Muscle of arm (tissue), 12 donors: ENCODE results near the gene FTO. TPM values are rescaled to one million over a fixed set of nuclear protein-coding genes. Genes with fewer than 3 reads are reported as not detected.

Source experiments
- DNase-seq: peaks from one replicate; pipeline ENCODE4 v3.0.0-alpha.2; 2013
- polyA plus RNA-seq, 12 donors: library from polyadenylated mRNA; unstranded; fragments of 120-200 nt; gene quantifications; one replicate each; pipeline ENCODE4 v1.2.1, GENCODE V29; 2013; ENCODE audit not compliant: insufficient read length in 12 of 12

Gene FTO
- polyA plus RNA-seq, 12 donors = 41.8 to 73.9 (median 62.4) TPM; not detected in 1

DNA sequence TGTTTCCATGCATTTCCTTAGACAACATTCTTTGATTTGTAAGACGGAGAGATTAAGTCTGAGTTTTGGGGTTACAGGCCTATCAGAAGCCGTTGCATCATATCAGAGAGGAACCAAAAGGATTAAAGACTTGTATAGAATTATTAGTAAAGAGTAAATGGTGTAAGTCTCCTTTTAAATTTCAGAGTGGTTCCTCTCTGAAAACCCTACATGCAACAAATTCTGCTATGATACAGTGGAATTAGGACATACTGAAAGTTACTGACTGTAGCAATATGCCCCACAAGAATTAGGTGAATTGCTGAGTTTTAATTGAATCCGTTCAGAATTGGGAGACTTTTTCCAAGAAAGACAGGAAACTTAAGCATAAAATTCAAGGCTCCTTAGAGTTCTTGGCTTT is 221.6 kb downstream of the FTO start:
- DNase-seq = no peak

DNA sequence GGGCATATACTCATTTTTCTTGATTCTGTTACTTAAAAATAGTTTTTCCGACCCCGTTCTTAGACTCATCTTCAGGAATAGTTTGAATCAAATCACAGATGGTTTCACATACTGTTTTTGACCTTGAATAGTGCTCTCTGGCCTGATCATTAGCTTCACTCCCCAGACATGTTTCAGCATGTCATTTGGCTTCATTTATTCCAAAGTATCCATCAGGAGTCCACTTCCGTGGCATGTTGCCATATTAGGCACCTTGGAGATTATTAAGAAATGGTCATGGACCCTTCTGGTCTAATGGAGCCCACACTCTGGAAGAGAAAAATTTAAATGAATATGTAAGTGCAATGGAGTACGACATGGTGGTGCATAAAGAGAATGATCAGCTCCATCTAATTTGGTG is 222.3 kb downstream of the FTO start:
- no peak for DNase-seq

DNA sequence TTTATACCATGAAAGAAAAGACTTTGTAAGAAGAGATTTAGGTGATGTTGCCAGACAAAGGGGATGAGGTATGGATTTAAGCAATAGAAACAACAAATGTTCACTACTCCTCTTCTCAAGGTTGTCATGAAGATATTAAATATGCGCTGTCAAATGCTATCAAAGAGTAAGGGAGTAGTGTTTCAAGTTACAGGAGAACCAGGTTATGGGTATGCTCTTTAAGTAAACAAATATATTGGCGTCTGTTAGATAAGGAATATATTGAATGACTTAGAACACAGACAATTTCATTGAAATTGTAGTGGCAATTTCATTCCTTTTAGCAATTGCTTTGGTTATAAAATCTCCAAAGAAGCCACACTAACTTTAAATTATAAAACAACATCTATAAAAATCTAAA is 229.0 kb downstream of the FTO start:
- no peak for DNase-seq

DNA sequence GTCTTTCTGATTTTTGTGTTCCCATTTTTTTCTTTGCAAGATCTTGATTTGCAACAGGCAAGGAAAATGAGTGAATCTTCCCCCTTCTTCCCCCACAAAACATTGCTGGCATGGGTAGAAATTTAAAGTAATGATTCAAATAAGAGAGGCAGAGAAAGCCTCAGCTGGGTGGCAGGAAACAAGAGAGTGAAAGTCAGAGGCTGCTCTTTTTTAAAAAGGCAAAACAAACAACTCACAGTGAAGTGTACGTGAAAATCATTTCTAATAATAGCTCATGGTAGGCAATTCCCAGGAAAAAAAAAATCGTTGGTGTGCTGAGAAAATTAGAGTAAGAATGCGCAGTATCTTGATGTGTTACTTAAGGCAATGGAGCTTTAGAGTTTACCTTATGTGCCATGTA is 229.5 kb downstream of the FTO start:
- no peak for DNase-seq

DNA sequence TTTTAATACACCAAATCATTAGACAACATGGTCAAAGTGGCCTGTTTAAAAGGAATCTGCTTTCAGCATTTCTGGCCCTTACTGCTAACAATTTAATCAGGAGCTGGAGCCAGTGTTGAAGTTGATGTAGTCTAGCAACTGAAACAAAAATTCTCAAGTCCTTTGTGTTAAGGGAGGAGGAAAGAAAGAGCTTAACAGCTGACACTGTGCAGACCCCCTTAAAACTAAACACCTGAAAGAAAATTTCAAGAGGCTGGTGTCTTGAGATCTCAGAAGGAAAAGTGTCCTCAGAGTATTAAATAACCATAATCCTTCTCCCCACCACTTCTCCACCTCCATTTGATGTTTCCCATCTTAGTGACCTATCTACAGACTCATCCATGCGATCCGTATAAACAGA is 232.1 kb downstream of the FTO start:
- no peak for DNase-seq

DNA sequence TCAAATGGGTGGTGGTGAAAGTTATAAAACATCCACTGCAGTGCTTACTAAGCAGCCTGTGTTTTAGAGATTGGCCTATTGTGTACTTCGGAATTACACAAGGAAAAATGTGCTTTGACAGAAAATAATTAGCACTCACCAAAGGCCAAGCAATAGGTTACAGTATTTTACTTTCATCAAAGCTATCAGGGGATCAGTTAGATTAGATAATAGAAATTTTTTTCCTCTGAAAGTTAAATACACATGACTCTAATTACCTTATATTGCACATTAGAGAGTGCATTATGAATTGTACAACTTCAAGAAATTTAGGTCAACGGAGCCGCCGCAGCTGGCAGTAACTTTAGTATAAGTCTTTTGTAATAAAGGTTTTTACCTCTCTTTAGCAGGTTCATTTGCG is 232.6 kb downstream of the FTO start:
- DNase-seq = no peak

DNA sequence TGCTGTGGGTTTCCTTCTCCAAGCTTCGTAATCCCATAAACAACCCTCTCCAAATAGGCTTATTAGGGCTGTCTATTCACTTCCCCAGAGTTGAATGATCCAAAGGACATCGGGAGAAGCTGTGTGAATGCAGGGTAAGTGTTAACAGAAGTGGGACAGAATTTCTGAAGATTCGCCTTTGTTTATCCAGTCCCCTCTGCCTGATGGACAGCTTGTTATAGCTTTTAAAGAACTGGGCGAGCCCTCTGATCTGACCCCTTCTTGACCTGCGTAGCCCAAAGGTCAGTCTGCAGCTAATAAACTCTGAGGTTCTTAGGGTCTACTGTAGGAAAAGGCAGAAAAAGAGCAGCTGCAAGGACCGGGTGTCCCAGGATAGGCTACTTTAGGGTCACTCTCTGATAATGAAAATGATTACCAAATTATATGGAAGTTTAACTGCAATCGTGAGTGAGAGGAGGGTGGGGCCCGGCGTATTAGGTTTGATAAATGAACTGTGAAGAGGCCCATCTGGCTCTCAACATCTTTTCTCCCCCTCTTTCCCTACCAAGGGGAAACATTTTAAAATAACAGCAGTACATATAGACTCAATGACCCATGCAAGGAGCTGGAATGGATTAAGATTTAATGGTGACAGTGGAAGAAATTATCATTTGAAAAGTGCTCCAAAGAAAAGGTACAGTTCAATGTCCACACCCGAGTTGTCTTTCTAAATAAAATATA is 233.4 kb downstream of the FTO start:
- DNase-seq = no peak

DNA sequence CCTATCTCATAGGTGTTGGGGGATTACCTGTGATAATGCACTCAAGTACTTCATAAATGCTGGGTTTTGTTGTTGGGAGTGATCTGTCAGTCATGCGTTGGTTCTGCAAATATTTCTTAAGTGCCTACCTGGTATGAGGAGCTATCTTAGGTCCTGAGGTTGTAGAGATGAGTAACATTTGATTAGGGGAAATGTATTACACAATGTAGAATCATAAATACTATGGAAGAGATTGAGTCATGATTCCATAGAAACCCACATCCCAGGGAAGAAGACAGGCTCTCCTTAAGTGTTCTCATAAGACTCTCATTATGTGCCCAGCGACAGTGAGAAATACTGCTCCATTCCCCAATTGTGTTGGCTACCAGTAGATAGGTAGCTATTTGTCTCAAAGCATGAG is 240.1 kb downstream of the FTO start:
- DNase-seq = no peak

DNA sequence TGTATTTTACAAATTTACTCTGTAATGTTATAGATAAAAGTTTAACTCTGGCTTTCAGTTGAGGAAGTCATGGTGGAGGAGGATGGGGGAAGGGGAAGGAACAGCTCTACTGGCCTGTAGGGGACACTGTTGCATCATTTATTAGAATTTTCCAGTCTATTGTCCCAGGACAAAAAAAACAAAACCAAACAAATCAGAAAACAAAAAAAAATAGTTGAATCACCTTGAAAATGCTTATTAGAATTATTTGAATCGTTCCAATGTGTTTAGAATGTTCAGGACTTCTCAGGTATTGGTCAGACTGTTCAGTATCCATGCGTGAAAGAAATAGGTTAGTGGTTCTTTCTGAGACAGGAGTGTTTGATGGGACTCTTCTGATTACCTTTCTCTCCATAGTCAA is 242.0 kb downstream of the FTO start:
- no peak for DNase-seq

DNA sequence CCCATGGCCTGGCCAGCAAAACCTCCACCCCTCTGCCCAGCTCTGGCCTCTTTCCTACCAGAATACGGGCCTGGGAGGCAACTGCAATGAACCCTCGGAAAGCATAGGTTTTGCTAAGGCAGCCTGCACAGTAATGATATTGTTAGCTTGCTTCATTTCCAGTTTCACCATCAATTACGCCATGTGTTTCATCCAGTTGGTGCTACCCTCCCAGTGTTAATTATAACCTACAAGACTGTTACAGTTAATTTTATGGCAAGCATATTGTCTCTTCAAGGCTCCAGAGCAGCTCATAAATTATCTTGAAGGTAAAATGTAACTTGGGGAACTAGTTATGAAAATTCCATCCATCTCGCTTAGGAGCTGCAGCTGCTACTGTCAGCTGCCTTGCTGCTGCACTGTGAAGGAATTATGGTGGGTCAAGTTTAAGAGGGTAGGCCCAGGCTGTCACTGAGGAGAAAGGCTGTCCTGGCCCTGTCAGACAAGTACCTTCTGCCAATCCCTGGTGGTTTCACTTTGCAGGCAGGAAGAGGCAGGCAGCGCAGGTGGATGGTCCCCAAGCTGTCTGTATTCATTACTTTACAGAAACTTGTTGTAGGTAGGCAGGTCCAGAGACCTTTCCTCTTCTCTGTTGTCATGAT is 242.9 kb downstream of the FTO start:
- no peak for DNase-seq

DNA sequence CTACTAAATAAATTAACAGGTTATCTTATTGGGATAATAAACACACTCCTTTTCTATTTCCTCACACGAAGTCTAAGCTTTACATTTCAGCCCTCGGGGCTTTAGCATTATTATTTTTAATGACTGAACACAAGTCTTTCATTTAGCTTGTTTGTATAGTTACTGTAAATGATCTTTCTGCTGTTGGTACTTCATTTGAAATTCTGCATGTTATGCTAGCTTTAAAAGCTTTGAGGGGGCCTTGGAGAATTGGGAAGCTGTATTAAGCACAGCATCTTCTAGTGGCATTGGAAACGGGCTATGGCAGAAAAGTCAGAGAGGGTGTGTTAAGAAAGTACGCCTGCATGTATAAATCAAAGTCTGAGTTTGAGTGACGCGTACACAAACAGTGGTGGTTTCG is 243.7 kb downstream of the FTO start:
- DNase-seq = no peak

DNA sequence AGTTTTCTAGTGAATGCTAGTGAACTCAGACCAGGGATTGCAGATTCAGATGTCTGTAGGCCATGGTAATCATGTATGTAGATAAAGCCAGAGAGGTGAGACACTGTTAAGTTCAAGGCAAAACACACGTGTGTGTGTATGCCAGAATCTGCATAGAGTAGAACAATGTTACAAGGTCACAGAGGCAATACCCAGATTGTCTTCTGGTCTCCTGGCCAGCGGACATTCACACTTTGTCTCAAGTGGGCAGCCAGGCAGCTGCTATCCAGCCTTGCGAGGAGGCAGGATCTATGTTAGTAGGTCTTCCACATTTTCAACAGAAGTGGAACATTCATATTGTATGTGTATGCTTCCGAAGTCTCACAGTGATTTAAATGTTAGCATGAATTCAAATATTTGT is 244.4 kb downstream of the FTO start:
- DNase-seq = no peak

DNA sequence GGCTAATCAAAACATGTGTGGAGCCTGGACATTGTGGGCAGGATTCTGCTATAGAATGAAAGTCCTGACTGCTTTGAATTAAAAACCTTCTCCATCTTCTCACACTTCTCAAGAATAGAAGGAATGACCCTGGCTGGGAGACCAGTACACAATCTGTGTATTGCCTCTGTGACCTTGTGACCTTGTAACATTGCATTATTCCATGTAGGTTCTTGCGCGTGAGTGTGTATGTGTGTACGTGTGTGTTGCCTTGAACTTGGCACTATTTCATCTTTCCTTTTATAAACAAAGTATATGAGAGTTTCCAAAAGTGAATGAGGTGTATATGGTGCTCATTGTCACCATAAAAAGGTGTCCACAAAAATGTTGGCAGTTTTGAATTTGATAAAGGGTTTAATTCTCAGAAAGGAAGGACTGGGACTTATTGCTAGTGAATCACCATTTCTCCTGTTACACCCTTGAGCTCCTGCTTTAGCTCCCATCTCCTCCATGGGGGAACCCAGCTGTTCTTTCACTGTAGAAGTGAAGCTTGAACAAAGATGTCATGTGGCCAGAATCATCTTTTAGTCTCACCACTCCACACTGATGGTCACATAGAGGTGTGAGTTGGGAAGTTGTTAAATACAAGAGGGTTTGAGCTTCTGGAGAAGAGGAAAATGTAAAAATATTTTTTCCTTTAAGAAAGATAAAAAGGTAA is 244.9 kb downstream of the FTO start:
- DNase-seq = no peak

DNA sequence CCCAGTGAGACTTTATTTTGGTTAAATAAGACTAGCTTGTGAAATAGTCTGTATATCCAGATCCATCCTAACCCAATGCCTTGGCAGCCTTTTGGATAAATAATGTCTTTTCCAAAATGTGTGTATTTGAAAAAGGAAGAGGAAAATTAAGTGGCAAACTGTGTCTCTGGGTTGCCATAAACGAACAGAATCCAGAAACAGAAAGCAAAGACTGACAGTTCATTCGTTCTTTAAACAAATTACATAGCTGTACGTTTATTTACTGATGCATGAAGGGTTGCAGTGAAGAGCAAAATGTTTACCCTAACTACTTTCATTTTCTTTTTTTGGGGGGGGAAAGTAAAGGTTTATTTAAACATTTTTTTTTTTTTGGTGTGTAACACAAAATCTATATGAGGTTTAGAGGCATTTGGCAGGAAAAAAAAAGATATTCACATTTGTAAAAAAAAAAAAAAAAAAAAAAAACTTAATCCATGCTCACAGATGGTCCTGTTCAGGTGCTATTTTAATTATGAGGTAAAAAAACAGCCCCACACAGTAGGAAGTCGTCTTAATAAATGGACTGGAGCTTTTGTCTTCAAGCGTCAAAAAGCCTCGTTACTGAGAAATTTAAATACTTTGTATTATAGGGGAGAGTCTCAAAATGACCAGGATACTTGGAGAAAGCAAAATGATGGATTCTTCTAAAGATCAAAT is 245.9 kb downstream of the FTO start:
- DNase-seq = no peak

DNA sequence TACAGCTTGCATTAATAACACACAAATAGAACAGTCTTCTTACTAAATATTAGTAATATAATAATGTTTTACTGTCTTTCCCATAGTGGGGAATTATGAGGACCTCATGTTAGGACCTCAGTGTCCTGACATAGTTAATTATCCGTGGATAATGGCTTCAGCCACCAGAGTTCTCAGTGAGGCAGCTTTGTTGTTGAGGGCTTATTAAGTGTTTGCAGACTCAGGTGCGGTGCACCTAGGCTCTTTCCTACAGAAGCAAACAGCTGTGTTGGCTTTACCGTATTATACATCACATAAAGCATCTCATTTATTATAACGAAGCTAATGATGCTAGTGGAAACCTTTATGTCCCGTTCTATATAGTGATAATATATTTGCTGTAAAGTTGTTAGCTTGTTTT is 246.7 kb downstream of the FTO start:
- no peak for DNase-seq

DNA sequence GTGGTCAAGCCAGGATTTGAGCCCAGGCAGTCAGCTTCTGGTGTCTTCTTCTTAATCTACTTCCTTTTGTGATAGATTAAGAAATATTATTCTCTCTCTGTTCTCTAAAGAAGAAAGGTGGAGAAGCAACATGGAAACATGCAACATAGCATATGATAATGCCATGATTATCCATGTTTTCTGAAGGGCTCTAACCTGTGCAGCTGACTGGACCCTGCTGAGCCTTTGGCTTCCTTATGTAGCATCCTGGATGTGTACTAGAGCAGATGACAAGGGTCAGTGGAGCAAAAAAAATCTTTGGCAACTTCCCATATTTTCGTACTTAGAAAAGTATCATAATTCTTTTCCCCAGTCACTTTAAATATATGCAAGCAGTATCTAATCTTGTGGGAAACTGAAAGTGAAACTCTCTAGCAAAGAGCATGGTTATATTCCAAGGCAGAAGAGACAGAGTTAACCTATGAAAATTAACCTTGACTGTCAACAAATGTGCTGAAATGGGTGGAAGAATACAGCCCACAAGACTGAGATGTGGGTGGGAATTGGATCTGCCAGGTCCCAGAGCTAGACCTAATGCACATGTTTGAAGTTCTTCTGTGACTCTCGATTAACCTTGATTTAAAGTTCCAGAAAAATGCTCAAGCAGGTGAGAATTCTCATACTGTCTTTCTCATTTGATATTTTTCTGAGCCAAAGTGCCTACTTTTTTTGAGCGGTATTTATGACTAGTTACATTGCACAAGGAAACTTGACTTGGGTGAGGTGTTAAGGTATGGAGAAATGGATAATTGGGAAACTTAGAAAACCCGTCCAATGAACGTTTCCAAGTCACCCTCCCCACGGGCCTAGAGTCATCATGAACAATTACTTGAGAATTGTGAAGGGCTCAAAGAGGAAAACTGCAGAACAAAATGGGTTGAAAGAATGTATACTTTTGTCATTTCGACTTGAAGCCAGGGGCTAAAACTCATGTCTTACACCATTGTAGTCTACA is 248.6 kb downstream of the FTO start:
- no peak for DNase-seq

DNA sequence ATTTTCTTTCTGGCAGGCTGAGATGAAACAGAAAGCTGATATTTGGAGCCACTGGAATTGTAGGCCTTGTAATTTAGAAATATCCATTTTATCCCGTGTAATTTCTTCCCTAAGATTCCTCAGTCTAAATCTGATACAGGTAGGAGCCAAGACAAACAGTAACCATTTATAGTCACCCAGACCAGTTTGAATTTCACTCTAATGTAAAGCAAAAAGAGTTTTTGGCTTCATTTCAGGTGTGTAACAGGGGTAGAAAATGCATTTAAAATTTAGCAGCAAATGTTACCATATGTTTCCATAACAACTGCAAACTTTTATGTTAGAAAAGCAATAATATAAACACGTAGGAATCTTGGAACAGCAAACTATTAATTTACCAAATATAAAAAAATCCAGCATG is 249.4 kb downstream of the FTO start:
- no peak for DNase-seq

DNA sequence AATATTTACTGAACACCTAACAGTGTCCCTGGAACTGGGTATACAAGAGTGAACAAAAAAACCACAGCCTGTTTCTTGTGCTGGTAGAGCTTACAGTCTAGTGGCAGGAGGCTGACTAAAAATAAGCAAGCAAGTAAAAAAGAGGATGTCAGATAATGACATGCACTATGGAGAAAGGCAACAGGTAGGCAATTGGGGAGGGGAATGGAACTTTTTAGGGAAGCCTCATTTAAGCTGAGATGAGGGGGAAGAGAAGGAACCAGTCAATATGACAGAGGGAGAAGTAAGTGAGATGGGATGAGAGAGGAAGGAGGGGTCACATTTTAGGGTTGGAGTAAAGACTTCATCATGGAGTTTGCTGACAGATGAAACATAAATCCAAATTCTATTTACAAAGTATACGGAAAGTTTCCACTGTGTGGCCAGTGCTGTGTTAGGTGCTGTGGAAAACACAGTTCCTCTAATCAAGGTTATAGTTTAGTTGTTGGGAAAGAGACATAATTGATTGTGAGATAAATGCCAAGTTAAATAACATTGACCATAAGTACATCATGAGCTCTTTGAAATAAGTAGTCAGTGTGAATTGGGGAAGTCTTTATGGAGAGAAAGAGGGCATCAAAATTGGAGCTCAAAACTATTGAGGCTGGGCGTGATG is 251.4 kb downstream of the FTO start:
- no peak for DNase-seq

DNA sequence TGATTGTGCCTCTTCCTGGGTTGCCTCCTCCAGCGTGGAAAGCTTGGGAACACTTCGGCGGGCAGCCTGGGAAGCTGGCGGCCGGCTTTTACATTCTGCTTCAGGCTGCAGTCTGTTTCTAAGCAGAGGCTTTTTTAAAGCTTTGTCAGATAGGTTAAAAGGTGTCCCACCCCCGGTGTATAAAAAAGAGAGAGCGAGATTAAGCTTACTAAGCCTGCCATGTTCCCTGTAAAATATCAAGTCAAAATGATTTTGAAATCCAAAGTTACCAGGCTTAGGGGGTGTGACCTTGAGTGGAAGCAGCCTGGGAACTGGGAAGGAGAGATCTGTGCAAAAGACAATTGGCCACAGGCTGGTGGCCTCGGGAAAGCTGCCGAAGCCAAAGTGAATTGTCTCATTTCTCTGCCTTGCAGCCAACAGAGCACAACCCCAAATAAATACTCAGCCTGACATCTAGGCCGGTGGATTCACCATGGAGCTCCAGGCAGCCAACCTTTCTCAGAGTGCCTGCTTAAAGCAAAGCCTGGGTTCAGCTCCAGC is 254.5 kb downstream of the FTO start:
- DNase-seq = no peak

DNA sequence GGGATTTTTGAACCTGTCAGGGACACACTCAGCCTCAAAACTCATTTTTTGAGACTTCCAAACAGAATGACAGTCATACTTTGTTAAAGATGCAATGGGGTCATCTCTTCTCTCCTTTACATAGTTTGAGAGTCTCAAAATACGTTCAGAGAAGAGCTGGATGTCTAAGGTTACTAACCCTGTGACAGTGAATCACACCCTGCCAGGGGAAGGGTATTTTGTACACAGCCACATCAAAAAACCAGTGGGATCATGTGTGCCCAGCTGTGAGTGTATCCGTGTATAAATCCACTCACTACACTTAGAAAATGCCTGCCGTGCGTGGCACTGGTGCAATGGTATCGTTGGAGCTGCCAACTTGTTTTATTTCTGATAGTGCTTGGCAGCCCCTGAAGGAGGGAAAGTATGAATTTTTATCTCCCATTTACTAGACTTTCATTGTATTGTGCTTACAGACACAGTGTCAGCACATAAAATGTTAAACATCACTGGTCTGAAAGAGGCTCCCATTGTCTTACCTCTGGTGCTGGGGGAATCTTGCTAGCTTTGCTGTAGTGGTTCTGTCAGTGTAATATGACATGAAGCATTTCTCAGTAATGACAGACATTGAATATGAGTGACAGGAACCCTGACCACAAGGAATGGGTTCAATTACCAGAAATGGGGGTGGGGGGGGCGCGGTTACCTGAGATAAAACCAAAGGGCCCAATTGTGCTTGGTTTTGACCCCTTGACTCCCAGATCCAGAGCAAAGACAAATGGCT is 256.3 kb downstream of the FTO start:
- no peak for DNase-seq
